ENCODE measurements around the gene EIF3D.

DNA sequence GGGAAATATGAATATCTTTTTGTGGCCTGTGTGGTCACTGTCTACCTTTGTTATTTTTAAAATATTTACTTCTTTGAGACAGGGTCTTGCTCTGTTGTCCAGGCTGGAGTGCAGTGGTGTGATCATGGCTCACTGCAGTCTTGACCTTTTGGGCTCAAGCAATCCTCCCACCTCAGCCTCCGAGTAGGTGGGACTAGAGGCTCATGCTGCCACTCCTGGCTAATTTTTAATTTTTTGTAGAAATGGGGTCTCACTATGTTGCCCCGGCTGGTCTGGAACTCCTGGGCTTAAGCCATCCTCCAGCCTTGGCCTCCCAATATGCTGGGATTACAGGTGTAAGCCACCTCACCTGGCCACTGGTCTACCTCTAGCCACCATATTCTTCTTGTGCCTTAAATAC, 3.5 kb upstream of the EIF3D start:
- TF ChIP-seq POLR2A (IDR thresholded peaks at IDR 0.05) (no peak), EP300 (IDR thresholded peaks at IDR 0.05) (no peak)
- TF ChIP-seq, protein P1, sequence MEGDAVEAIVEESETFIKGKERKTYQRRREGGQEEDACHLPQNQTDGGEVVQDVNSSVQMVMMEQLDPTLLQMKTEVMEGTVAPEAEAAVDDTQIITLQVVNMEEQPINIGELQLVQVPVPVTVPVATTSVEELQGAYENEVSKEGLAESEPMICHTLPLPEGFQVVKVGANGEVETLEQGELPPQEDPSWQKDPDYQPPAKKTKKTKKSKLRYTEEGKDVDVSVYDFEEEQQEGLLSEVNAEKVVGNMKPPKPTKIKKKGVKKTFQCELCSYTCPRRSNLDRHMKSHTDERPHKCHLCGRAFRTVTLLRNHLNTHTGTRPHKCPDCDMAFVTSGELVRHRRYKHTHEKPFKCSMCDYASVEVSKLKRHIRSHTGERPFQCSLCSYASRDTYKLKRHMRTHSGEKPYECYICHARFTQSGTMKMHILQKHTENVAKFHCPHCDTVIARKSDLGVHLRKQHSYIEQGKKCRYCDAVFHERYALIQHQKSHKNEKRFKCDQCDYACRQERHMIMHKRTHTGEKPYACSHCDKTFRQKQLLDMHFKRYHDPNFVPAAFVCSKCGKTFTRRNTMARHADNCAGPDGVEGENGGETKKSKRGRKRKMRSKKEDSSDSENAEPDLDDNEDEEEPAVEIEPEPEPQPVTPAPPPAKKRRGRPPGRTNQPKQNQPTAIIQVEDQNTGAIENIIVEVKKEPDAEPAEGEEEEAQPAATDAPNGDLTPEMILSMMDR (IDR thresholded peaks at IDR 0.05): no peak
